ENCODE results near the gene SULT4A1.
"Not testable (repeated sequence)": the region's sequence is repeated elsewhere in the genome, so short reads cannot be mapped to it uniquely, and the experiment has no call there.

The SULT4A1 gene

DNA sequence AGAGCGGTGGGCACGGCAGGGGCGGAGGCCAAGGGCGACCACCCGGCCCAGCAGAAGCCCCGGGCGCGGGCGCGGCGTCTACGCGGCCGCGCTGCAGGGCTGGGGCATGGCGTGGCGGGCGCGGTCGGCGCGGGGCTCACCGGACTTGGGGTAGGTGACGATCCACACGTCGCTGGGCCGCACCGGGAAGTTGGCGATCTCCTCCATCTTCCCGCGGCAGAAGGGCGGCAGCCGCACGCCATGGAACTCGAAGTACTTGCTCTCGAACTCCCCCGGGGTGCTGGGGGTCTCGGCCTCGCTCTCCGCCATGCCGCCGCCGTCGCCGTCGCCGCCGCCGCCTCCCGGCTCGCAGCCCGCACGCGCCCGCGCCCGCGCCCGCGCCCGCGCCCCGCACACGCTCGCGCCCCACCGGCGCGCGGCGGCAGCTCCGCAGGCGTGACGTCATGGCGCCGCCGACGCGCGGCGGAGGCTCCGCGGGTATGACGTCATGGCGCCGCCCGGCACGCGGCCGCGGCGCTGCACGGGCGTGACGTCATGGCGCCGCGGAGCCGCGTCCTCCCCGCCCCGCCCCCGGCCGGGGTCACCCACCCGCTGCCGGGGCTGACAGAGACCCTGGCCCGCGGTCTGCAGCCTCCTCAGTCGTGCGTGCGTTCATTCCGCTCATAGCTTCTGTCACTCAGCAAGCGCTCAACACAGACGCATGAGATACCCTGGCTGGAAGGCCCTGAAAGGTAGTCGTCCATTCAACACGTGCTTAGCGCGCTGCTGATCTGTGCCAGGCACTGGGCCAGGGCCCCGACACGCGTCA lies at the start of gene SULT4A1:
TSS of gene SULT4A1 (minus strand) at position 440 of the 808 bp plus-strand sequence. CDS start at position 309, 131 bp downstream.
- DNase-seq = no peak

GRCh38 chr22:43911351-43911750 lies 49.0 kb upstream of the SULT4A1 start:
- no peak for DNase-seq

GRCh38 chr22:43910178-43910695 lies 47.9 kb upstream of the SULT4A1 start:
- DNase-seq = no peak

DNA sequence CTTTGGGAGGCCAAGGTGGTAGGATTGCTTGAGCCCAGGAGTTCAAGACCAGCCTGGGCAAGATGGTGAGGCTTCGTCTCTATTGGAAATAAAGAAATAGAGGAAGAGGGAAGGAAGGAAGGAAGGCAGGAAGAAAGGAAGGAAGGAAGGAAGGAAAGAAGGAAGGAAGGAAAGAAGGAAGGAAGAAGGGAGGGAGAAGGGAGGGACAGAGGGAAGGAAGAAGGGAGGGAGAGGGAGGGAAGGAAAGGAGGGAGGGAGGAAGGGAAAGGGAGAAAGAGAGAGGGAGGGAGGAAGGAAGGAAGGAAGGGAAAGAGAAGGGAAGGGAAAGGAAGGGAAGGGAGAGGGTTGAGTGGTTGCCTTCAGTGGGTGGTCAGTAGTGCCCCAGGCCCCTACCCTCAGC lies 47.4 kb upstream of the SULT4A1 start:
- no peak for DNase-seq

GRCh38 chr22:43905681-43906080 lies 43.4 kb upstream of the SULT4A1 start:
- no peak for DNase-seq

- DNase-seq = not testable (repeated sequence)
Measured at GRCh38 chr22:43904412-43904811, 42.1 kb upstream of the SULT4A1 start.

GRCh38 chr22:43903033-43903432 lies 40.7 kb upstream of the SULT4A1 start:
- DNase-seq = not testable (repeated sequence)

GRCh38 chr22:43901976-43902643 lies 39.8 kb upstream of the SULT4A1 start:
- DNase-seq = no peak

DNA sequence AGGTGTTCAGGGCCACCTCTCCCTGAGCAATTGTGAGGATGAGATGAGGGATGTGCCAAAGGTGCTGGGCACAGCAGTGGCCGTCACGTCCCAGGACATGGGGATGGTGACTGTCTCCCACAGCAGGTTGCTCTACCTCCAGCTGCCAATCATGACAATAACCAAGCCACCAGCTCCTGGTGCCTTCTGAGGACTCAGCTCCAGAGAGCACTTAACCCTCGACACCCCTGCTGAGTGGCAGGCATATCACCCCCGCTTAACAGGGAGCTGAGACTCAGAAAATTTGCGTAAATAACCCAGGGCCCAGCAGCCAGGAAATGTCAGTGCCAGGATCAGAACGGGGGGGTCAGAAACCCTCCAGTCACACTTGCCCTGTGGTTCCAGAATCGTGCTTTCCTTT lies 37.9 kb upstream of the SULT4A1 start:
- no peak for DNase-seq

GRCh38 chr22:43897751-43898261 lies 35.5 kb upstream of the SULT4A1 start:
- DNase-seq = no peak

- DNase-seq = no peak
Measured at GRCh38 chr22:43895986-43896645, 33.8 kb upstream of the SULT4A1 start.

- DNase-seq = no peak
Measured at GRCh38 chr22:43894122-43894521, 31.8 kb upstream of the SULT4A1 start.

GRCh38 chr22:43893266-43893665 lies 31.0 kb upstream of the SULT4A1 start:
- no peak for DNase-seq

- no peak for DNase-seq
Measured at GRCh38 chr22:43892183-43892894, 30.0 kb upstream of the SULT4A1 start.

DNA sequence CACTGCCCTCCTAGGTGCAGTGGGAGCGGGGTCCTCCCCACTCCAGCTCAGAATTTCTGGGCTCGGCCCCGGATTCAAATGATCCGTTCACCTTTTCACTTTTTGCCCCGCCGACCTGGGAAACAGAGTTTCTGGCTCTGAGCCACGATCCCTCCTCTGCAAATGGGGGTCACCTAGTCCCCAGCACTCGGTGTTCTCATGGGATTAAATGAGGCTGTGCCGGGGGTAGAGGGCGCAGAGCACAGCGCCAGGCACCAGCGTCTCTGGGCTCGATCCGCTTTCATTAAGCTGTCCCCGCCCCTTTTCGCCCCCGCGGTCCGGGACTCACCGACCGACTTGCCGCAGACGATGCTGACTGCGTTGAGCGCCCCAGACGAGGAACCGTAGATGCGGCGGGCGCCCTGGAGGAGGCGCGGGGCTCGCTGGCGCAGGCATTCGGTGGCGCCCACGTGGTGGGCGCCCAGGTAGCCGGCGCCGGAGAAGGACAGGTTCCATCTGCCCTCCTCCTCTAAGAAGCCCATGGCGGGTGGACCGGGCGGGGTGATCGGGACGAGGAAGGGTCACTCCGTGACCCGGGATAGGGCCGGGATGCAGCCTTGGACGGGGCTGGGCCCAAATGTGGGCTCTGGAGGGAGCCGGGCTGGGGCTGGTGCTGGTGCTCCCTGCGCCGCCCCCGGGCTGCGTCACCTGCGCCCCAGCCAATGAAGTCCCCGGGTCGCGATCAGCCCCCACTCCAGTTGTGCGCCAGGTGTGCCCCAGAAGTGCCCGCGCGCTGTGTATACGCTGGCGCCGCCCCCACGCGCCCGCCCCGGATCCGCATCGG lies 29.3 kb upstream of the SULT4A1 start, which contains the start of gene PNPLA5:
TSS of gene PNPLA5 (minus strand) at position 654 of the 823 bp plus-strand sequence. CDS start at position 521, 133 bp downstream.
- no peak for DNase-seq

- DNase-seq = no peak
Measured at GRCh38 chr22:43890901-43891331, 28.6 kb upstream of the SULT4A1 start.

DNA sequence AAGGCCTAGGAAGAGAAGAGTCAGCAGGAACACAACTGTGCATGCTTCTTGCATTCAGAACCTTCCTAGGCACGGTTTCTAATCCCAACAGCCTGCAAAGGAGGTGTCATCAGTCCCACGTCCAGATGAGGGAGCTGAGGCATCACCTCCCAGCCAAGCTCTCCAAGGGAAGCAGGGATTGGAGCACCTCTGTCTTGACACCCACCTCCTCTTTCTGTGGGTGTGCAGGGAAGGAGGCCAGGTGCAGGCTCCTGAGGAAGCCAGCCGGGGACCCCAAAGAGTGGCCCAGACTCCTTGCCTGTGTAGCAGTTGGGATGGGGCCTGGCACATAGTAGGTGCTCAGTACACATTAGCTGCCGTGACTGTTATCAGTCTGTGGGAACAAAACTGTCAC lies 27.5 kb upstream of the SULT4A1 start:
- DNase-seq = no peak

DNA sequence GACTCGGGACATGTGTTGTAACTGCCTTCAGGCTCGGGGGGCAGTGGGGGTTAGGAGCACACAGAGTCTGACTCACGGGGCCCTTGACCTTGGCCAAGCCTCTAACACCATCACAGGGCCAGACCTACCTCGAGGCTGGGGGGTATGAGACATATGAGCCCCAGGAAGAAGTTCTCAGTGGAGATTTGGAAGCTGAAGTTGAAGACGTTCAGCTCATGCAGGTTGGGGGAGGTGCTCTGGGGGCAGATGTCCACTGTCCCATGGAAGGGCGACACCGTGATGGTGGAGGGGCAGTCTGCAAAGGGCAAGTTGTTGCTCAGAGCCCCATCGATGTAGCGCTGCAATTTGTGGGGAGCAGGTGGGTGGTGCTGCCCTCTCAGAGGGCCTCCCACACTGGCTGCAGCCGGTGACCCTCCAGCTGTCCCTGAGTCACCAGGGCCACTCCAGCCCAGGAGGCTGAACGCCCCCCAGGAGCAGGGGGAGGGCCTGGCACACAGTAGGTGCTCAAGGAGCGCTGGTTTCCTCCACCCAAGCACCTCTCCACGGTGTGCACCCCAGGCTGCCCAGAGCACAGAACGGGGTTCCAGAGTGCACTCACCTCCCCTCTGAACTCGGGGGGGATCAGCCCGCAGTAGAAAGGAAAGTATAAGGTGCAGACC lies 27.0 kb upstream of the SULT4A1 start:
- no peak for DNase-seq

- no peak for DNase-seq
Measured at GRCh38 chr22:43888740-43889139, 26.4 kb upstream of the SULT4A1 start.

DNA sequence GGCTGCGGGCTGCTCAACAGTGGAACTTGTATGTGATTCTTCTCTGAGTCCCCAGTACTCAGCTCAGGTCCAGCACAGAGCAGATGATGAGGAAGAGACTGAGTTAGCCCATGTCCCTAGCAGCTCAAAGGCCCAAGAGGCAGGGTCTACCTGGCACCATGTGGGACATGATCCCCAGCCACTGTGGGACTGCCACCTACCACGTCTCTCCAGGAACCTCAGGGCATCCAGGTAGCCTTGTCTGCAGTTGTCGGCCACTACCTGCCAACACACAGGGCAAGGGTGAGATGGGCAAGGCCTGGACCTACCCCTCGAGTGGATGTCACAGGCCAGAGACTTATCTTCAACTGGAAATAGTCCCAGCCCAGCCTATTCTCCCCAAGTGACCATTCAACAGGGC lies 25.1 kb upstream of the SULT4A1 start:
- no peak for DNase-seq

DNA sequence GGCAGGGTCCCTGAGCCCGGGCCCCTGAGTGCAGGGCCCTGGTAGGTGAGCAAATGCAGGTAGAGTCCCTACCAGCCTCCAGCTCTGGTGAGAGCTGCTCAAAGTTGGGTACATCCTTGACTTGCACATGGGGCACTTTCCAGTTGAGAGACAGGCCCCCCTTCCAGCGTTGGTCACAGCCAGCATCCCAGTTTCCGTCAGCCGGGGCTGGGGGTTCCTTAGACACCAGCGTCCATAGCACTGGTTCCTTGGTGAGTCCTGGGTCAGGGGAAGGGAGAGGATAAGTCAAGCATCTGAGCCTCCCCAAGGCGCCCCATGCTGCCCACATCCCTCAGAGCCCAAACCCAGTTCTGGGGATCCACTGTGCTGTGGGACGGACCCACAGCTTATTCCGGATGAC lies 23.9 kb upstream of the SULT4A1 start:
- DNase-seq = no peak

Measured in AML-193 (cell line).